GM18858 (cell line): ENCODE results near the gene CD40LG.

Experiments used
- ATAC-seq: cut with Tn5 transposase; IDR thresholded peaks from one replicate; pipeline ENCODE4 v1.9.1; 2021; ENCODE audit not compliant: unreplicated experiment

Gene CD40LG

DNA sequence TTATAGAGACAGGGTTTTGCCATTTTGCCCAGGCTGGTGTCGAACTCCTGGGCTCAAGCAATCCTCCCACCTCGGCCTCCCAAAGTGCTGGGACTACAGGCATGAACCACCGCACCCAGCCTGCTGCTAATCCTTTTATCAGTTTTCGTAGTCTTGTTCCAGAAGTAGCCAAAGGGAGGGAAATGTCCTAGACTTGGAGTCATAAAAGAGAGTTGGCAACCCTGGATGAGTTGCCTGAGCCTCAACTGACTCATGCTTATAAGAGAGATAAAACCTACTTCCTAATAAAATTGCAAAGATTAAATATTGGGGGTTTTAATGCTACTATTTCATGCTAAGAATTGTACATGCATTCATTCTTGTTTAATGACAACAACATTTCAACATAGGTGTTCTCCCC, 44.3 kb downstream of the CD40LG start:
- no peak for ATAC-seq

DNA sequence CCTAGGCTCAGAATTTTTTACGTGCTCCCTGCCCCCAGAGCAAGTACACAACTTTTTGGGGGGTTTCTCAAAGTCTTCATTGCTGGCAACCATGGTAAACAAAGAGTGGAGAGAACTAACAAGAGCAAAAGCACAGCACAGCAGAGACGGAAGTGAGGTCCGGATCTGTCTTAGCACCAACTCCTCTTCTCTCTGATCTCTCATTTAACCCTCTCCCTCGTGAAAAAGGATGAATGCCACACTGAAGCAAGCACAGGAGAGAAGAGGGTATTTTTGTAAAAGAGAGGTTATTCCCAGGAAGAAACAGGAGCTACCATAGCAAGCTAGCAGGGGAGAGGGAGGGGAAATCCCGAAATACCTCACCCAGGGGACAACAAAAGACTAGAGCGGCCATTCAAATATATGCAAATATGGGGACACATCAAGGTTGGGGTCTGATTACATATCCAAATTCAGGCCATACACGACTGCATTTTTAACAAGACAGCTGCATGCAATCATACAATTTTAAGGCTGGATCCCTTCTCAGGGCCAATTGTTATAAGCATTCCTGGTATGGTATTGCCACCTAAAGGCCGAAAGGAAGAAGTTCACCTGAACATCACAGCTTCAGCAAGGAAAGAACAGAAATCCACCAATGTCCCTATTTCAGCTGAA, 46.6 kb downstream of the CD40LG start:
- peak; percentile 65 for ATAC-seq

DNA sequence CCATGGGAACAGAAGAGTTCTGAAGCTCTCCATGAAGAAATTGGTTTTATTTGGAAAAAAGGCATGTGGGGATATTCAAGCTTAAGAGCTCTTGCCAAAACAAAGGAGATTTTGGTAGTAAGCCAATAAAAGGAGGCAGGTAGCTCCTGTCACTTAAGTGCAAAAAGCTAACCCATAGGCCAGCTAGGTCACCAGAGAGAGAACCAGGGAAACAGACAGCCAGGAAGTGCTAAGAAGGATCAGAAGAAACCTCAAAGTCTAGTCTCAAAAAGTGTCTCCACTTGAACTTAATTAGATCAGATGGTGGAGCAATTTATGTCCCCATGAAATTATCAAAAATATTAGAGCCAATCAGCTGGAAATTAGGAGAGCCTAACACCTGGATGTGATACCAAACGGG, 49.2 kb downstream of the CD40LG start:
- no peak for ATAC-seq

DNA sequence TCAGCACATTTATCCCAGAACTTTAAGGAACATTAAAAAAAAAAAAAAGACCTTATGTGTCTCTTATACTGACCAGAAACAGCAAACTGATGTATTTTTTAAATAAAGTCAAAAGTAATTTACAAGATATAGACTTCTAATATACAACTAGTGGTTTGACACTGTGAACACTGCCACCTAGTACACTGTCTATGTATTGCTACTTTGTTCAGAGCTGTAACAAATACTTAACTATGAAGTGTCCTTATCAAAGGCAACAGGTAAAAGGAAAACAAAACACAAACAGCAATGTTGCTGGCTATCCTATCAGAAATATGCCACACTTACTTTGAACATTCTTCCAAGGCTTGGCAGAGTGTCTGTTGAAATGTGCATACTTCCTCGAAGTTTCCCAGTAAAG, 60.4 kb downstream of the CD40LG start:
- no peak for ATAC-seq
